Ecto neural progenitor cell (in vitro differentiated cells): ENCODE results near the gene KCNQ1.

Experiments used
- DNase-seq: peaks from one replicate; pipeline ENCODE4 v3.0.0-alpha.2; 2018; ENCODE audit warnings: low spot score

KCNQ1 gene

GRCh38 chr11:2425506-2425905, 19.3 kb upstream of the KCNQ1 start:
- no peak for DNase-seq

GRCh38 chr11:2426221-2426620, 18.6 kb upstream of the KCNQ1 start:
- DNase-seq = no peak

- no peak for DNase-seq
Measured at GRCh38 chr11:2426826-2427521, 17.8 kb upstream of the KCNQ1 start.

GRCh38 chr11:2427721-2428321, 17.0 kb upstream of the KCNQ1 start:
- DNase-seq = no peak

- peak; percentile 86 for DNase-seq
Measured at GRCh38 chr11:2428322-2428795, 16.4 kb upstream of the KCNQ1 start.

GRCh38 chr11:2431395-2431794, 13.4 kb upstream of the KCNQ1 start:
- DNase-seq = no peak

- DNase-seq = no peak
Measured at GRCh38 chr11:2432171-2432621, 12.6 kb upstream of the KCNQ1 start.

GRCh38 chr11:2432628-2433071, 12.2 kb upstream of the KCNQ1 start:
- DNase-seq = no peak

- DNase-seq = no peak
Measured at GRCh38 chr11:2433106-2433925, 11.5 kb upstream of the KCNQ1 start.

- no peak for DNase-seq
Measured at GRCh38 chr11:2434008-2434407, 10.8 kb upstream of the KCNQ1 start.

GRCh38 chr11:2434506-2435255, 10.1 kb upstream of the KCNQ1 start:
- DNase-seq = no peak

GRCh38 chr11:2435288-2436012, 9.4 kb upstream of the KCNQ1 start:
- no peak for DNase-seq

GRCh38 chr11:2436013-2436520, 8.7 kb upstream of the KCNQ1 start:
- DNase-seq = no peak

- DNase-seq = no peak
Measured at GRCh38 chr11:2436521-2437031, 8.2 kb upstream of the KCNQ1 start.

- no peak for DNase-seq
Measured at GRCh38 chr11:2437516-2437915, 7.3 kb upstream of the KCNQ1 start.

- no peak for DNase-seq
Measured at GRCh38 chr11:2439820-2440219, 5.0 kb upstream of the KCNQ1 start.

GRCh38 chr11:2440646-2441045, 4.2 kb upstream of the KCNQ1 start:
- no peak for DNase-seq

GRCh38 chr11:2441171-2441570, 3.6 kb upstream of the KCNQ1 start:
- no peak for DNase-seq

- DNase-seq = no peak
Measured at GRCh38 chr11:2442589-2442988, 2.2 kb upstream of the KCNQ1 start.

- DNase-seq = no peak
Measured at GRCh38 chr11:2443406-2443805, 1.4 kb upstream of the KCNQ1 start.
